HG03575 (cell line): ENCODE measurements around the gene PRKCZ.

ENCODE experiments used
- ATAC-seq: cut with Tn5 transposase; IDR thresholded peaks from one replicate; pipeline ENCODE4 v1.9.1; 2021; ENCODE audit not compliant: unreplicated experiment, insufficient number of reproducible peaks, low FRiP score; ENCODE audit errors: extremely low read depth

The PRKCZ gene

GRCh38 chr1:2176615-2177014, 126.4 kb downstream of the PRKCZ start:
- ATAC-seq: no peak

- ATAC-seq: no peak
Measured at GRCh38 chr1:2177541-2177940, 127.3 kb downstream of the PRKCZ start.

GRCh38 chr1:2177946-2178538, 127.8 kb downstream of the PRKCZ start:
- no peak for ATAC-seq

GRCh38 chr1:2178875-2179274, 128.7 kb downstream of the PRKCZ start:
- no peak for ATAC-seq

- ATAC-seq: no peak
Measured at GRCh38 chr1:2179283-2180013, 129.2 kb downstream of the PRKCZ start.

- no peak for ATAC-seq
Measured at GRCh38 chr1:2180297-2181245, 130.4 kb downstream of the PRKCZ start.

GRCh38 chr1:2181271-2181670, 131.1 kb downstream of the PRKCZ start:
- no peak for ATAC-seq

- no peak for ATAC-seq
Measured at GRCh38 chr1:2181752-2182151, 131.5 kb downstream of the PRKCZ start.

- ATAC-seq: no peak
Measured at GRCh38 chr1:2182376-2182775, 132.2 kb downstream of the PRKCZ start.

GRCh38 chr1:2183937-2184334, 133.7 kb downstream of the PRKCZ start:
- no peak for ATAC-seq

- ATAC-seq: no peak
Measured at GRCh38 chr1:2184531-2184930, 134.3 kb downstream of the PRKCZ start.

GRCh38 chr1:2184934-2185333, 134.7 kb downstream of the PRKCZ start:
- no peak for ATAC-seq

- no peak for ATAC-seq
Measured at GRCh38 chr1:2185880-2186855, 136.0 kb downstream of the PRKCZ start.

GRCh38 chr1:2186901-2187300, 136.7 kb downstream of the PRKCZ start:
- ATAC-seq: no peak

GRCh38 chr1:2187619-2188018, 137.4 kb downstream of the PRKCZ start:
- ATAC-seq: no peak

- ATAC-seq: no peak
Measured at GRCh38 chr1:2188336-2188735, 138.1 kb downstream of the PRKCZ start.

GRCh38 chr1:2189459-2190425, 139.5 kb downstream of the PRKCZ start:
- no peak for ATAC-seq
